Measurements from ENCODE around the gene SEMA3F.

The SEMA3F gene

DNA sequence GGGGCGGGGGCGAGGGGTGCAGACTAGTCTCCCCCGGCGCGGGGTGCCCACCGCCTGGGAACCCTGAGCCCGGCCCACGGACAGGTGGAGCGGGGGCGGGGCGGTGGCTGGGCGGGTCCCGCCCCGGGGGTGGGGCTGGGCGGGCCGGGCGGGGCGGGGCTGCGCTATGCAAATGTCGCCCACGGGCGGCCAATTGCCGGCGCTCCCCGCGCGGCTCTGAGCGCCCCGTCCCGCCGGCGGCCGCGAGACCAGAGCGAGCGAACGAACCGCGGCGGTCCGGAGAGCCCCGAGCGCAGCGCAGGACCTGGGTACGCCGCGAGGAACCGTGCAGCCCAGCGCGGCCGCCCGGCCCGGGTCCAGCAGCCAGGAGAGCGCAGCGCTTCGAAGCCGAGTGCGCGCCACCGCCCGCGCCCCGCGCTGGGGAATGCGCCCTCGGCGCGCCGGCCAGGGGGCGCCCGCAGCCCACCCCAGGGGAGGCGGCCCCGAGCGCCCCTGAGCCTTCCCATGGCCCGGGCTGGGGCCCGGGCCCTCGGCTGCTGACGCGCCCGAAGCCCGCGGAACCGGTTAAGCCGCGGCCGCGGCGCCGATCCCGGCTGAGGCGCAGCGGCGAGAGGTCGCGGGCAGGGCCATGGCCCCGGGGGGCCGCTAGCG, at the start of gene SEMA3F:
TSS of gene SEMA3F (plus strand) at position 485 of the 651 bp plus-strand sequence. CDS start 4,299 bp downstream, outside the sequence.
- no peaks in the 10 kb centered on the region for H3K4me1 ChIP-seq (ENCODE audit: low read length)
- H2AFZ ChIP-seq (ENCODE audit: low read depth, low read length) = no peak within 1 kb of the TSS
- no peaks in the 10 kb centered on the region for H3K9me3 ChIP-seq (ENCODE audit: insufficient read depth, low read length)
- H3K4me3 ChIP-seq (ENCODE audit: low read length) = peak within 1 kb of the TSS; percentile 69
- no peaks in the 10 kb centered on the region for H3K36me3 ChIP-seq (replicated peaks; ENCODE audit: low read depth, low read length)
- no peak for TF ChIP-seq EZH2phosphoT487 (IDR thresholded peaks at IDR 0.05; ENCODE audit: low read depth)
- TF ChIP-seq, protein P1, sequence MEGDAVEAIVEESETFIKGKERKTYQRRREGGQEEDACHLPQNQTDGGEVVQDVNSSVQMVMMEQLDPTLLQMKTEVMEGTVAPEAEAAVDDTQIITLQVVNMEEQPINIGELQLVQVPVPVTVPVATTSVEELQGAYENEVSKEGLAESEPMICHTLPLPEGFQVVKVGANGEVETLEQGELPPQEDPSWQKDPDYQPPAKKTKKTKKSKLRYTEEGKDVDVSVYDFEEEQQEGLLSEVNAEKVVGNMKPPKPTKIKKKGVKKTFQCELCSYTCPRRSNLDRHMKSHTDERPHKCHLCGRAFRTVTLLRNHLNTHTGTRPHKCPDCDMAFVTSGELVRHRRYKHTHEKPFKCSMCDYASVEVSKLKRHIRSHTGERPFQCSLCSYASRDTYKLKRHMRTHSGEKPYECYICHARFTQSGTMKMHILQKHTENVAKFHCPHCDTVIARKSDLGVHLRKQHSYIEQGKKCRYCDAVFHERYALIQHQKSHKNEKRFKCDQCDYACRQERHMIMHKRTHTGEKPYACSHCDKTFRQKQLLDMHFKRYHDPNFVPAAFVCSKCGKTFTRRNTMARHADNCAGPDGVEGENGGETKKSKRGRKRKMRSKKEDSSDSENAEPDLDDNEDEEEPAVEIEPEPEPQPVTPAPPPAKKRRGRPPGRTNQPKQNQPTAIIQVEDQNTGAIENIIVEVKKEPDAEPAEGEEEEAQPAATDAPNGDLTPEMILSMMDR (IDR thresholded peaks at IDR 0.05; ENCODE audit: low read depth, low read length) = no peak
- H4K20me1 ChIP-seq (ENCODE audit: insufficient read depth, low read length) = no peaks in the 10 kb centered on the region
- H3K27me3 ChIP-seq (ENCODE audit: low read depth, low read length) = peaks cover 19% of the 10 kb centered on the region
- no peaks in the 10 kb centered on the region for H3K79me2 ChIP-seq (ENCODE audit: low read length)
- no peak within 1 kb of the TSS for H3K9ac ChIP-seq (ENCODE audit: low read length)
- no peak within 1 kb of the TSS for H3K27ac ChIP-seq (ENCODE audit: low read length)
- peak within 1 kb of the TSS; percentile 71 for H3K4me2 ChIP-seq (ENCODE audit: low read length)

DNA sequence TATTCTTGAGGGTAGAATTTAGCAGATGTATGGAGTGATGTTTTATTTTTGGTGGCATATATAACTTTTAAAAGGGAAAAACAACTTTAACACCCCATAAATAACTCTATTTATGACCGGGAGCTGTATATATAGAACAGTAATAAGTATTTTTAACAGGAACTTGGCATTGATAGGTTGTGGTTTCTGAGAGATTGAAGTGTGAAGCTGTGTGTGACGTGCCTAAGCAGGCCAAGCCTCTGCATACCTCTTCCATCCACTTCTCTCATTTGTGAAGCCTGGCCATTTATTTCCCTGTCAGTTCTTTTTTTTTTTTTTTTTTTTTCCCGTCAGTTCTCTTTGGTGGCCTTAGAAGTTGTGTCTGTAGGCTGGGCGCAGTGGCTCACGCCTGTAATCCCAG, 43.4 kb upstream of the SEMA3F start:
- H3K4me2 ChIP-seq (ENCODE audit: low read length) = no peak overlapping the region
- H3K27ac ChIP-seq (ENCODE audit: low read length) = no peak overlapping the region
- TF ChIP-seq EZH2phosphoT487 (IDR thresholded peaks at IDR 0.05; ENCODE audit: low read depth) = no peak
- TF ChIP-seq, protein P1 (IDR thresholded peaks at IDR 0.05; ENCODE audit: low read depth, low read length) = no peak
- no peak overlapping the region for H3K4me3 ChIP-seq (ENCODE audit: low read length)
- H3K9ac ChIP-seq (ENCODE audit: low read length) = no peak overlapping the region
- no peaks in the 10 kb centered on the region for H3K79me2 ChIP-seq (ENCODE audit: low read length)
- no peaks in the 10 kb centered on the region for H3K27me3 ChIP-seq (ENCODE audit: low read depth, low read length)
- H3K4me1 ChIP-seq (ENCODE audit: low read length) = no peaks in the 10 kb centered on the region
- no peak overlapping the region for H2AFZ ChIP-seq (ENCODE audit: low read depth, low read length)
- no peaks in the 10 kb centered on the region for H3K9me3 ChIP-seq (ENCODE audit: insufficient read depth, low read length)
- 0 out of 2 replicates have a peak, but pooled peaks cover 5% of the 10 kb centered on the region for H4K20me1 ChIP-seq (ENCODE audit: insufficient read depth, low read length)
- peaks cover 85% of the 10 kb centered on the region for H3K36me3 ChIP-seq (replicated peaks; ENCODE audit: low read depth, low read length)

DNA sequence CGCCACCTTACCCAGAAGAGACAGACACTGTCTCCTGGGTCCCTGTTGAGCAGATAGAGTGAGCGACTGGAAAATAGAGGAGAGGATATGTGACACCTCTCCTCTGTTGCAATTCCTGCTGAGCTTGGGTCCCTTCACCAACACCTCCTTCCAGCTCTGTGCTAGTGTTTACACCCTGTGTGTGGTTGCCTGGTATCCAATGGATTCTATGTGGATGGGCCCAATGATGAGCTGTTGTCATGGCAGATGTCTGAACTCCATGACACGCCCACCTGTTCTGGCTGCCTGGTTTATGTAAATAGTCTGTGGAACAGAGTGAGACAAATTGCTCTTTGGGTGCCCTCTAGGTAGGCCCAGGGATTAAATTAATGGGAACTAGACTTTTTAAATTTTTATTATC, 42.7 kb upstream of the SEMA3F start:
- no peaks in the 10 kb centered on the region for H3K4me1 ChIP-seq (ENCODE audit: low read length)
- no peak overlapping the region for H3K27ac ChIP-seq (ENCODE audit: low read length)
- H3K27me3 ChIP-seq (ENCODE audit: low read depth, low read length) = no peaks in the 10 kb centered on the region
- H3K36me3 ChIP-seq (replicated peaks; ENCODE audit: low read depth, low read length) = peaks cover 84% of the 10 kb centered on the region
- 0 out of 2 replicates have a peak, but pooled peaks cover 5% of the 10 kb centered on the region for H4K20me1 ChIP-seq (ENCODE audit: insufficient read depth, low read length)
- no peaks in the 10 kb centered on the region for H3K79me2 ChIP-seq (ENCODE audit: low read length)
- H3K9me3 ChIP-seq (ENCODE audit: insufficient read depth, low read length) = no peaks in the 10 kb centered on the region
- no peak overlapping the region for H3K9ac ChIP-seq (ENCODE audit: low read length)
- H3K4me2 ChIP-seq (ENCODE audit: low read length) = no peak overlapping the region
- H3K4me3 ChIP-seq (ENCODE audit: low read length) = no peak overlapping the region
- TF ChIP-seq, protein P1 (IDR thresholded peaks at IDR 0.05; ENCODE audit: low read depth, low read length) = no peak
- no peak for TF ChIP-seq EZH2phosphoT487 (IDR thresholded peaks at IDR 0.05; ENCODE audit: low read depth)
- no peak overlapping the region for H2AFZ ChIP-seq (ENCODE audit: low read depth, low read length)

DNA sequence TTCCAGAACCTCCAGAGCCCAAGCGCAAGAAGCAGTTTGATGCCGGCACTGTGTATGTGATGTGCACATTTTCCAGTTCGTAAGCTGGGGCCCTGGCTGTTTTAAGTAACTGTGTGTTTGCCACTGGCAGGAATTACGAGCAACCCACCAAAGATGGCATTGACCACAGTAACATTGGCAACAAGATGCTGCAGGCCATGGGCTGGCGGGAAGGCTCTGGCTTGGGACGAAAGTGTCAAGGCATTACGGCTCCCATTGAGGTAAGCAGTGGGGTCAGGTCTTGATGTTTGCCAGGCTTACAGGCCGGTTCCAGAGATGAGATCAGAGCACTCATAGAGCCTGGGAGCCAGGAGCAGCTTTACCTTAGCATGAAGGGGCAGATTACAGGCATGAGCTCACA, 38.0 kb upstream of the SEMA3F start:
- Histone ChIP-seq H3K4me3 (ENCODE audit: low read length) (no peak overlapping the region), H3K79me2 (ENCODE audit: low read length) (no peaks in the 10 kb centered on the region), H2AFZ (ENCODE audit: low read depth, low read length) (no peak overlapping the region), H3K27ac (ENCODE audit: low read length) (no peak overlapping the region), H4K20me1 (ENCODE audit: insufficient read depth, low read length) (no peaks in the 10 kb centered on the region), H3K36me3 (replicated peaks; ENCODE audit: low read depth, low read length) (peaks cover 67% of the 10 kb centered on the region), H3K27me3 (ENCODE audit: low read depth, low read length) (no peaks in the 10 kb centered on the region), H3K4me1 (ENCODE audit: low read length) (no peaks in the 10 kb centered on the region), H3K9ac (ENCODE audit: low read length) (no peak overlapping the region), H3K4me2 (ENCODE audit: low read length) (no peak overlapping the region), H3K9me3 (ENCODE audit: insufficient read depth, low read length) (no peaks in the 10 kb centered on the region)
- TF ChIP-seq, protein P1 (IDR thresholded peaks at IDR 0.05; ENCODE audit: low read depth, low read length) = no peak
